PC-9 (cell line): ENCODE measurements around the gene FAAH.

Source experiments
- CTCF ChIP-seq: fragments of 200-600 bp; sonication (generic); conservative IDR thresholded peaks from 2 replicates; pipeline ENCODE4 v1.6.1; 2017; ENCODE audit warnings: mixed run types, antibody characterized with exemption, mild to moderate bottlenecking, moderate library complexity
- EZH2 ChIP-seq: fragments of 200-600 bp; sonication (generic); IDR thresholded peaks from 2 replicates; pipeline ENCODE4 v1.8.0; 2017; ENCODE audit warnings: antibody characterized with exemption, low read depth

DNA sequence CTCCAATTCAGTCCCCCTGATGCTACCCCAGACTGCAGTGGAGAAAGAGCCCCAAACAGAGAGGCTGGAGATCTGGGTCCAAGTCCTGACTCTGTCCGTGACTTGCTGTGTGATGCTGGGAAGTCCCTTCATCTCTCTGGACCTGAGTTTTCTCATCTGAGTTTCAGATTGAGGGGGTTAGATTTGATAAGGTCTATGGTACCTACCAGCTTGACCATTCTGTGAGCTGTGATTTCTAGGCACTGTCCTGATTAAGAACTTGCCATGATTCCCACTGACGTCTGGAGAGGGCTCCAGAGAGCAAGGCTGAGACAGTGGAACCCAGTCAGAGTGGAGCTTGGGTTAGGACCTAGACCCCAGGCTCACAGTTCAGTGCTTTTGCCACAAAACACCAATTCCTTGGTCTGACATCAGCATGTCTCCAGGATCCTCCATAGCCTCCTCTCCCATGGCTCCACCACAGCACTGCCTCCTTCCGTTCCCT, 51.7 kb downstream of the FAAH start:
- TF ChIP-seq CTCF (no peak), EZH2 (no peak)
